BLaER1 treated with 17β-estradiol and CSF1 and Interleukin-3, amounts not matched to agents 10 nM and 100 nM (cell line): ENCODE results near the gene CAVIN3.

ENCODE experiments used
- H3K27ac ChIP-seq, 11 experiments: shearing (Covaris generic); formaldehyde crosslinking; 2 replicates each; pipeline ENCODE4 v1.8.1; 2022
- H3K27me3 ChIP-seq, 11 experiments: shearing (Covaris generic); formaldehyde crosslinking; 2 replicates each; pipeline ENCODE4 v1.8.1; 2022
- H3K36me3 ChIP-seq, 11 experiments: shearing (Covaris generic); formaldehyde crosslinking; 2 replicates each; pipeline ENCODE4 v1.8.1; 2022
- H3K4me1 ChIP-seq, 10 experiments: shearing (Covaris generic); formaldehyde crosslinking; 2 replicates each; pipeline ENCODE4 v1.8.1; 2022
- H3K4me2 ChIP-seq, 11 experiments: shearing (Covaris generic); formaldehyde crosslinking; 2 replicates each; pipeline ENCODE4 v1.8.1; 2022
- H3K4me3 ChIP-seq, 10 experiments: shearing (Covaris generic); formaldehyde crosslinking; 2 replicates each; pipeline ENCODE4 v1.8.1; 2022
- H3K9ac ChIP-seq, 11 experiments: shearing (Covaris generic); formaldehyde crosslinking; 2 replicates each; pipeline ENCODE4 v1.8.1; 2022
- H3K9me3 ChIP-seq, 11 experiments: shearing (Covaris generic); formaldehyde crosslinking; replicated peaks in 1 of 11; 2 replicates each; pipeline ENCODE4 v1.8.1; 2022
- H4K20me1 ChIP-seq, 11 experiments: shearing (Covaris generic); formaldehyde crosslinking; 2 replicates each; pipeline ENCODE4 v1.8.1; 2022
- Cebpa-rat ChIP-seq, 11 experiments: shearing (Covaris generic); IDR thresholded peaks; 2 replicates each; pipeline ENCODE4 v1.8.1; 2022

Gene CAVIN3

GRCh38 chr11:6320411-6321155, at the start of gene CAVIN3:
CAVIN3 (minus strand) TSS chr11:6320501; CDS start chr11:6320476, 25 bp downstream.
- Histone ChIP-seq H3K27ac (peak within 1 kb of the TSS in 2 of 11 experiments; percentile 50 to 55; a peak in 4 of 22 replicates), H3K4me2 (peak within 1 kb of the TSS in 4 of 11 experiments; percentile 11 to 53 (median 32); a peak in 4 of 22 replicates), H4K20me1 (no peaks in the 10 kb centered on the region), H3K9ac (peak within 1 kb of the TSS in 1 of 11 experiments; percentile 18; a peak in 1 of 22 replicates), H3K27me3 (no peaks in the 10 kb centered on the region), H3K4me1 (peaks cover 0 to 25% (median 0%) of the 10 kb centered on the region in 10 experiments; a peak in 7 of 20 replicates), H3K36me3 (no peaks in the 10 kb centered on the region), H3K4me3 (no peak within 1 kb of the TSS), H3K9me3 (peaks cover 0 to 16% (median 6%) of the 10 kb centered on the region in 11 experiments; a peak in 5 of 22 replicates)
- no peak for TF ChIP-seq Cebpa-rat (IDR thresholded peaks at IDR 0.05)

GRCh38 chr11:6365659-6366058, 45.4 kb upstream of the CAVIN3 start:
- Histone ChIP-seq H3K9ac (no peak overlapping the region), H3K4me1 (no peaks in the 10 kb centered on the region), H3K9me3 (no peaks in the 10 kb centered on the region), H3K27me3 (no peaks in the 10 kb centered on the region), H3K4me2 (no peak overlapping the region), H3K36me3 (no peaks in the 10 kb centered on the region), H3K27ac (no peak overlapping the region), H3K4me3 (no peak overlapping the region), H4K20me1 (no peaks in the 10 kb centered on the region)
- no peak for TF ChIP-seq Cebpa-rat (IDR thresholded peaks at IDR 0.05)

- H3K4me3 ChIP-seq: no peak overlapping the region
- H3K27me3 ChIP-seq: no peaks in the 10 kb centered on the region
- no peak overlapping the region for H3K27ac ChIP-seq
- no peaks in the 10 kb centered on the region for H3K36me3 ChIP-seq
- TF ChIP-seq Cebpa-rat (IDR thresholded peaks at IDR 0.05): no peak
- H3K9ac ChIP-seq: no peak overlapping the region
- H3K4me2 ChIP-seq: no peak overlapping the region
- H4K20me1 ChIP-seq: no peaks in the 10 kb centered on the region
- H3K9me3 ChIP-seq: no peaks in the 10 kb centered on the region
- H3K4me1 ChIP-seq: no peaks in the 10 kb centered on the region
Observed at GRCh38 chr11:6362873-6363678, 42.8 kb upstream of the CAVIN3 start.

GRCh38 chr11:6362185-6362872, 42.0 kb upstream of the CAVIN3 start:
- no peaks in the 10 kb centered on the region for H3K36me3 ChIP-seq
- H3K27me3 ChIP-seq: no peaks in the 10 kb centered on the region
- H3K4me1 ChIP-seq: peaks cover 0 to 5% (median 0%) of the 10 kb centered on the region in 10 experiments; a peak in 6 of 20 replicates
- no peaks in the 10 kb centered on the region for H4K20me1 ChIP-seq
- no peak overlapping the region for H3K4me2 ChIP-seq
- no peak overlapping the region for H3K27ac ChIP-seq
- no peak overlapping the region for H3K4me3 ChIP-seq
- no peaks in the 10 kb centered on the region for H3K9me3 ChIP-seq
- no peak for TF ChIP-seq Cebpa-rat (IDR thresholded peaks at IDR 0.05)
- H3K9ac ChIP-seq: no peak overlapping the region

GRCh38 chr11:6360183-6360582, 39.9 kb upstream of the CAVIN3 start:
- H3K4me2 ChIP-seq: no peak overlapping the region
- no peaks in the 10 kb centered on the region for H3K27me3 ChIP-seq
- H3K4me1 ChIP-seq: peaks cover 0 to 14% (median 0%) of the 10 kb centered on the region in 10 experiments; a peak in 6 of 20 replicates

GRCh38 chr11:6357222-6357621, 36.9 kb upstream of the CAVIN3 start:
- peaks cover 0 to 14% (median 0%) of the 10 kb centered on the region in 10 experiments; a peak in 6 of 20 replicates for H3K4me1 ChIP-seq
- H3K9me3 ChIP-seq: no peaks in the 10 kb centered on the region
- TF ChIP-seq Cebpa-rat (IDR thresholded peaks at IDR 0.05): no peak
- H3K4me2 ChIP-seq: peak overlapping the region in 3 of 11 experiments; percentile 35 to 45 (median 41); a peak in 6 of 22 replicates
- no peaks in the 10 kb centered on the region for H3K36me3 ChIP-seq
- no peak overlapping the region for H3K9ac ChIP-seq
- H3K4me3 ChIP-seq: no peak overlapping the region
- no peak overlapping the region for H3K27ac ChIP-seq
- no peaks in the 10 kb centered on the region for H3K27me3 ChIP-seq
- no peaks in the 10 kb centered on the region for H4K20me1 ChIP-seq

More at GRCh38 chr11:6360183-6360582, 39.9 kb upstream of the CAVIN3 start:
- Histone ChIP-seq H3K9ac (no peak overlapping the region), H3K9me3 (no peaks in the 10 kb centered on the region), H4K20me1 (no peaks in the 10 kb centered on the region), H3K4me3 (no peak overlapping the region), H3K27ac (no peak overlapping the region), H3K36me3 (no peaks in the 10 kb centered on the region)
- TF ChIP-seq Cebpa-rat (IDR thresholded peaks at IDR 0.05): no peak

GRCh38 chr11:6356503-6357055, 36.3 kb upstream of the CAVIN3 start:
- H3K36me3 ChIP-seq: no peaks in the 10 kb centered on the region
- H3K27ac ChIP-seq: no peak overlapping the region
- peak overlapping the region in 2 of 11 experiments; percentile 41 to 45; a peak in 4 of 22 replicates for H3K4me2 ChIP-seq
- H3K9ac ChIP-seq: no peak overlapping the region
- no peaks in the 10 kb centered on the region for H3K27me3 ChIP-seq
- no peaks in the 10 kb centered on the region for H3K9me3 ChIP-seq
- TF ChIP-seq Cebpa-rat (IDR thresholded peaks at IDR 0.05): no peak
- H3K4me1 ChIP-seq: peaks cover 0 to 14% (median 0%) of the 10 kb centered on the region in 10 experiments; a peak in 6 of 20 replicates
- no peaks in the 10 kb centered on the region for H4K20me1 ChIP-seq
- no peak overlapping the region for H3K4me3 ChIP-seq

- Histone ChIP-seq H3K9me3 (no peaks in the 10 kb centered on the region), H3K4me2 (no peak overlapping the region), H3K4me3 (no peak overlapping the region), H3K27me3 (no peaks in the 10 kb centered on the region), H3K36me3 (no peaks in the 10 kb centered on the region), H3K9ac (0 out of 22 replicates have a peak overlapping the region, but pooled peaks of 1 of the 11 experiments have one; percentile 1), H3K4me1 (peaks cover 0 to 14% (median 0%) of the 10 kb centered on the region in 10 experiments; a peak in 6 of 20 replicates), H4K20me1 (no peaks in the 10 kb centered on the region), H3K27ac (no peak overlapping the region)
- no peak for TF ChIP-seq Cebpa-rat (IDR thresholded peaks at IDR 0.05)
Observed at GRCh38 chr11:6354651-6355485, 34.6 kb upstream of the CAVIN3 start.
